ENCODE measurements around the gene GLRX3. TPM values are rescaled to one million over a fixed set of nuclear protein-coding genes. Genes with fewer than 3 reads are reported as not detected.

The GLRX3 gene
- total and polyA plus RNA-seq, 5 donors from 2014 or later, result 41.4 to 123 (median 96.8) TPM

DNA sequence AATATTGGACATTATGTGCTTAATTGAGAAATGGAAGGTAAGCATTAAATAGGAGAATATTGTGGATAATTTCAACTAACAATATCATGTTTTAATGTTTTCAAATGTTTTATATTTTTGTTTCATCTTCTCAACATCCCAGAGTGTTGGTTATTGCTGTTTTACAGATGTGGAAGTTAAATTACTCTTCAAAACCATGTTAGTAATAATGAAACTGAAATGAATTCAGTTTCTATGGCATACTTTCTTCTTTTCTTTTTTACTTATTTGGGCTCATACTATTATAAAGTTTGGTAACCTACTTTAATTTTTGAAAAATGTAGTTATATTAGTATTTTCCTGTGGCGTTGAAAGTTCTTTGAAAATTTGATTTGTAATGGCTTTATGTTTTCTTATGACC lies 4.2 kb downstream of the GLRX3 start:
- ATAC-seq (ENCODE audit: low read depth in 2 of 2) (no peak), DNase-seq (peak in 1 of 3 donors; percentile 33)
- Histone ChIP-seq H3K4me3 (ENCODE audit: low read depth, low read length) (peak overlapping the region; percentile 2), H3K9me3 (ENCODE audit: control insufficient read depth in 2 of 2, low read length in 2 of 2) (no peaks in the 10 kb centered on the region), H3K27ac (ENCODE audit: insufficient read depth, low read length, poor library complexity, severe bottlenecking) (no peak overlapping the region), H3K27me3 (ENCODE audit: control insufficient read depth, insufficient read depth, low read length) (no peaks in the 10 kb centered on the region), H3K4me1 (ENCODE audit: control insufficient read depth, insufficient read depth, low read length, poor library complexity, severe bottlenecking) (peaks cover 62% of the 10 kb centered on the region), H3K36me3 (ENCODE audit: control insufficient read depth, insufficient read depth, low read length) (no peaks in the 10 kb centered on the region)
- peaks cover 29 to 67% (median 50%) of the 10 kb centered on the region in 4 donors for H3K4me1 Mint-ChIP-seq
- peak overlapping the region in 3 of 4 donors; percentile 59 to 78 (median 70) for H3K4me3 Mint-ChIP-seq
- H3K27ac Mint-ChIP-seq, result no peak overlapping the region
- H3K36me3 Mint-ChIP-seq, result peaks cover 9% of the 10 kb centered on the region
- H3K9me3 Mint-ChIP-seq, result no peaks in the 10 kb centered on the region
- no peaks in the 10 kb centered on the region for H3K27me3 Mint-ChIP-seq

DNA sequence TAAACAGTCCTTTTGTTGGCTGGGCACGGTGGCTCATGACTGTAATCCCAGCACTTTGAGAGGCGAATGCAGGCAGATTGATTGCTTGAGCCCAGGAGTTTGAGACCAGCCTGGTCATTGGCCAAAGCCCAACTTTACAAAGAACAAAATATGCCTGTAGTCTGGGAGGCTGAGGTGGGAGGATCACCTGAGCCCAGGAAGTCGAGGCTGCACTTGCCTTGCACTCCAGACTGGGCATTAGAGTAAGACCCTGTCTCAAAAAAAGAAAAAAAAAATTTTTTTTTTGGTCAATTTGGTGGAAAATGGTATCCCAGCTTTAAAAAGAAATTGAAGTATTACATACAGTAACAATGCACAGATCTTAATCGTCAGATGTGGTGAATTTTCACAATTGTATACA lies 4.8 kb downstream of the GLRX3 start:
- peak overlapping the region; percentile 24 to 78 (median 45) for H3K4me3 Mint-ChIP-seq
- ATAC-seq (ENCODE audit: low read depth in 2 of 2) (no peak), DNase-seq (no peak)
- no peak overlapping the region for H3K27ac ChIP-seq (ENCODE audit: insufficient read depth, low read length, poor library complexity, severe bottlenecking)
- peak overlapping the region; percentile 9 to 87 (median 60) for H3K27ac Mint-ChIP-seq
- no peaks in the 10 kb centered on the region for H3K27me3 Mint-ChIP-seq
- H3K4me3 ChIP-seq (ENCODE audit: low read depth, low read length), result peak overlapping the region; percentile 2
- H3K9me3 Mint-ChIP-seq, result no peaks in the 10 kb centered on the region
- peaks cover 31 to 68% (median 52%) of the 10 kb centered on the region in 4 donors for H3K4me1 Mint-ChIP-seq
- no peaks in the 10 kb centered on the region for H3K9me3 ChIP-seq (ENCODE audit: control insufficient read depth in 2 of 2, low read length in 2 of 2)
- peaks cover 56% of the 10 kb centered on the region for H3K4me1 ChIP-seq (ENCODE audit: control insufficient read depth, insufficient read depth, low read length, poor library complexity, severe bottlenecking)
- peaks cover 2% of the 10 kb centered on the region for H3K36me3 ChIP-seq (ENCODE audit: control insufficient read depth, insufficient read depth, low read length)
- peaks cover 12% of the 10 kb centered on the region for H3K36me3 Mint-ChIP-seq
- no peaks in the 10 kb centered on the region for H3K27me3 ChIP-seq (ENCODE audit: control insufficient read depth, insufficient read depth, low read length)

DNA sequence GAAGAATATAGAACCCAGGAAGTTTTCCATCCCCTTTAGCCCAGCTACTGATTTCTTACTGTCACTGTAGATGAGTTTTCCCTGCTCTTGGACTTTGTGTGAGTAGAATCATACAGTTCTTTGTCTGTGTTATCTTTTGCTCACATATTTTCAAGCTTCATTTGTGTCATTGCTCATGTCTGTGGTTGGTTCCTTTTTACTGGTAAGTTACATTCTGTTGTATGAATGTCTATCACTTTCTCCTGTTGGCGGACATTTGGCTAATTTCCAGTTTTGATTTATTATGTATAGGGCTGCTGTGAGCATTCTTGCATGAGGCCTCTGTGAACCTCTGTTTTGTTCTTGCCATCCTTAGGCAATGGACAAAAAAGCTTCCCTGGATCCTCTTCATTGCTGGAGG lies 5.3 kb downstream of the GLRX3 start:
- peak overlapping the region; percentile 2 for H3K4me3 ChIP-seq (ENCODE audit: low read depth, low read length)
- H3K4me1 ChIP-seq (ENCODE audit: control insufficient read depth, insufficient read depth, low read length, poor library complexity, severe bottlenecking), result peaks cover 55% of the 10 kb centered on the region
- peaks cover 16% of the 10 kb centered on the region for H3K36me3 Mint-ChIP-seq
- H3K27ac ChIP-seq (ENCODE audit: insufficient read depth, low read length, poor library complexity, severe bottlenecking), result peak overlapping the region; percentile 25
- H3K4me3 Mint-ChIP-seq, result peak overlapping the region; percentile 15 to 78 (median 44)
- H3K36me3 ChIP-seq (ENCODE audit: control insufficient read depth, insufficient read depth, low read length), result peaks cover 6% of the 10 kb centered on the region
- H3K4me1 Mint-ChIP-seq, result peaks cover 33 to 72% (median 56%) of the 10 kb centered on the region in 4 donors
- H3K27me3 ChIP-seq (ENCODE audit: control insufficient read depth, insufficient read depth, low read length), result no peaks in the 10 kb centered on the region
- H3K9me3 Mint-ChIP-seq, result no peaks in the 10 kb centered on the region
- no peaks in the 10 kb centered on the region for H3K9me3 ChIP-seq (ENCODE audit: control insufficient read depth in 2 of 2, low read length in 2 of 2)
- peak overlapping the region; percentile 28 to 87 (median 60) for H3K27ac Mint-ChIP-seq
- DNase-seq (no peak), ATAC-seq (ENCODE audit: low read depth in 2 of 2) (no peak)
- H3K27me3 Mint-ChIP-seq, result no peaks in the 10 kb centered on the region

DNA sequence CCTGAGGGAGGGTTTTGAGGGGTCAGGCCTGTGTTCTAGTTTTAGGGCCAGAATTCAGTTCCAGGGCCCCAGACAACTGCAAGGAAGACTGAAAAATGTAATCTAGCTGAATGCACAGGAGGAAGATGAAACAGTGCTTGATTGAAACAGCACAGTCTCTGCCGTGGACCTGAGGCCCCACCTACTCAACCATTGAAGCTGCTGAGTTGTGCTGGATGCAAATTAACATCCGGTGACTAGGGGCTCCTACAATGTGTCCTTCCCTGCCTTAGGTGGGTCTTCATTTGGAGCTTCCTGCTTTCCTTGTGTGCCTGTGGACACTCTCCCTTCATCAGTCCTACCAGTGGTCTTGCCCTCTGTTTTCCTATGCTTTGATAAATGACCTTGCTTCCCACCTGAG lies 5.7 kb downstream of the GLRX3 start:
- H3K27me3 ChIP-seq (ENCODE audit: control insufficient read depth, insufficient read depth, low read length), result no peaks in the 10 kb centered on the region
- H3K9me3 ChIP-seq (ENCODE audit: control insufficient read depth in 2 of 2, low read length in 2 of 2), result no peaks in the 10 kb centered on the region
- H3K36me3 ChIP-seq (ENCODE audit: control insufficient read depth, insufficient read depth, low read length), result peaks cover 7% of the 10 kb centered on the region
- no peaks in the 10 kb centered on the region for H3K27me3 Mint-ChIP-seq
- peak overlapping the region in 2 of 3 donors; percentile 60 to 87 for H3K27ac Mint-ChIP-seq
- DNase-seq, result peak in 1 of 3 donors; percentile 66
- H3K4me3 Mint-ChIP-seq, result peak overlapping the region in 3 of 4 donors; percentile 15 to 78 (median 64)
- ATAC-seq (ENCODE audit: low read depth in 2 of 2), result peak; percentile 76 to 78
- H3K4me1 Mint-ChIP-seq, result peaks cover 33 to 77% (median 61%) of the 10 kb centered on the region in 4 donors
- H3K4me3 ChIP-seq (ENCODE audit: low read depth, low read length), result peak overlapping the region; percentile 2
- H3K4me1 ChIP-seq (ENCODE audit: control insufficient read depth, insufficient read depth, low read length, poor library complexity, severe bottlenecking), result peaks cover 54% of the 10 kb centered on the region
- H3K27ac ChIP-seq (ENCODE audit: insufficient read depth, low read length, poor library complexity, severe bottlenecking), result peak overlapping the region; percentile 25
- no peaks in the 10 kb centered on the region for H3K9me3 Mint-ChIP-seq
- H3K36me3 Mint-ChIP-seq, result peaks cover 19% of the 10 kb centered on the region

DNA sequence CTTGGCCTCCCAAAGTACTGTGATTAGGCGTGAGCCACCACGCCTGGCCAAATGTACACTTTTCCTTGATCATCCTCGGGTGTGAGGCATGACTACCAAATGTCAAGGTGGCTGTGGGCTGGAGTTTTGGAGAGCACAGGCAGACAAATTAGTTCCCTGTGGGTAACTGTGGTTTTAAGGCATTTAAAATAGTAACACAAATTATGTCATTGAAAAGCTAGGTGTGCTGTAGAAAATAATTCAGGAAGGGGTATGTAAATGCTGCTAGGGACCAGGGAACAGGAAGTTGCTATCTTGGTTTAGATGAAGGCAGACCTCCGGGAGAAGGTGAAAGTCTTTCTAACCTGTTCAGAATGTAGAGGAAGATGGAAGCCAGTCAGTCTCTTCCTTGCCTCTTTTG lies 9.9 kb downstream of the GLRX3 start:
- Histone ChIP-seq H3K36me3 (ENCODE audit: control insufficient read depth, insufficient read depth, low read length) (peaks cover 19% of the 10 kb centered on the region), H3K27me3 (ENCODE audit: control insufficient read depth, insufficient read depth, low read length) (no peaks in the 10 kb centered on the region), H3K9me3 (ENCODE audit: control insufficient read depth in 2 of 2, low read length in 2 of 2) (no peaks in the 10 kb centered on the region), H3K4me3 (ENCODE audit: low read depth, low read length) (no peak overlapping the region), H3K4me1 (ENCODE audit: control insufficient read depth, insufficient read depth, low read length, poor library complexity, severe bottlenecking) (peaks cover 18% of the 10 kb centered on the region), H3K27ac (ENCODE audit: insufficient read depth, low read length, poor library complexity, severe bottlenecking) (no peak overlapping the region)
- Mint-ChIP-seq H3K36me3 (peaks cover 32% of the 10 kb centered on the region), H3K9me3 (no peaks in the 10 kb centered on the region), H3K27ac (peak overlapping the region in 1 of 3 donors; percentile 20), H3K4me1 (peaks cover 26 to 59% (median 48%) of the 10 kb centered on the region in 4 donors), H3K4me3 (peak overlapping the region in 2 of 4 donors; percentile 10 to 34), H3K27me3 (no peaks in the 10 kb centered on the region)
- no peak for DNase-seq
- ATAC-seq (ENCODE audit: low read depth in 2 of 2), result no peak

DNA sequence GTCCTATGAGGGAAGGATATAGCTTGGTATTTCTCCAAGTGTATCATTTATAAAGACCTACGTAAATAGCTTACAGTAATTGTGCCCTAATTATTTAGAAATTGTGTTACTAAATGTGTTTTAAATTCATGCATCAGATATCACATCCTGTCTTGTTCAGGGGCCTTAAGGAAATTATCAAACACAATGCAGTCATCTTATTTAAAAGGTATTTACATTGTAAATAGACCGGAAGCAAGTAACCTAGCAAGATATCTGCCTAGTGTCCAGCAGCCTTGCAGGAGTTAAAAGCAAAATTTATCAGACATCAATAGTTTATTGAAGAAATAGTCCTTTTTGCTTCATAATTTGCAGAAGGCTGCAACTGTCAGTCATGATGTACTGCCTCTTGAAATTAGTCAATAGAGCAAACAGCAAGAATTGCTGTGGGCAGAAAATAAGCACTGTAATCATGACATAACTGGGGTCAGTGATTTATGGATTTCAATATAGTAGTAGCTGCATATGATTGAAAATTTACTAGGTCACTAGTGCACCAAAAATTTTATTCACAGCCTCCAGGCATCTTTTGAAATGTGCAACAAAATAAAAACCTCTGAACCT lies 23.1 kb downstream of the GLRX3 start:
- Histone ChIP-seq H3K27ac (ENCODE audit: insufficient read depth, low read length, poor library complexity, severe bottlenecking) (no peak overlapping the region), H3K36me3 (ENCODE audit: control insufficient read depth, insufficient read depth, low read length) (peaks cover 41% of the 10 kb centered on the region)
- peaks cover 33% of the 10 kb centered on the region for H3K36me3 Mint-ChIP-seq

GRCh38 chr10:130160775-130161174 lies 24.6 kb downstream of the GLRX3 start:
- no peak overlapping the region for H3K27ac ChIP-seq (ENCODE audit: insufficient read depth, low read length, poor library complexity, severe bottlenecking)
- Mint-ChIP-seq H3K36me3 (peaks cover 41% of the 10 kb centered on the region), H3K27ac (peak overlapping the region in 1 of 3 donors; percentile 85), H3K4me1 (peaks cover 10 to 47% (median 35%) of the 10 kb centered on the region in 4 donors), H3K9me3 (no peaks in the 10 kb centered on the region), H3K4me3 (no peak overlapping the region), H3K27me3 (no peaks in the 10 kb centered on the region)
- H3K9me3 ChIP-seq (ENCODE audit: control insufficient read depth in 2 of 2, low read length in 2 of 2), result no peaks in the 10 kb centered on the region
- peaks cover 5% of the 10 kb centered on the region for H3K4me1 ChIP-seq (ENCODE audit: control insufficient read depth, insufficient read depth, low read length, poor library complexity, severe bottlenecking)
- peaks cover 42% of the 10 kb centered on the region for H3K36me3 ChIP-seq (ENCODE audit: control insufficient read depth, insufficient read depth, low read length)
- no peaks in the 10 kb centered on the region for H3K27me3 ChIP-seq (ENCODE audit: control insufficient read depth, insufficient read depth, low read length)
- ATAC-seq (ENCODE audit: low read depth in 2 of 2) (peak in 1 of 2 donors; percentile 31), DNase-seq (peak in 1 of 3 donors; percentile 46)
- H3K4me3 ChIP-seq (ENCODE audit: low read depth, low read length), result no peak overlapping the region

More for the DNA sequence above, 23.1 kb downstream of the GLRX3 start:
- no peak for ATAC-seq (ENCODE audit: low read depth in 2 of 2)
- Mint-ChIP-seq H3K9me3 (no peaks in the 10 kb centered on the region), H3K4me1 (peaks cover 4 to 56% (median 40%) of the 10 kb centered on the region in 4 donors), H3K27me3 (no peaks in the 10 kb centered on the region), H3K27ac (peak overlapping the region in 1 of 3 donors; percentile 12), H3K4me3 (no peak overlapping the region)
- no peaks in the 10 kb centered on the region for H3K9me3 ChIP-seq (ENCODE audit: control insufficient read depth in 2 of 2, low read length in 2 of 2)
- no peak overlapping the region for H3K4me3 ChIP-seq (ENCODE audit: low read depth, low read length)
- no peaks in the 10 kb centered on the region for H3K27me3 ChIP-seq (ENCODE audit: control insufficient read depth, insufficient read depth, low read length)
- peaks cover 5% of the 10 kb centered on the region for H3K4me1 ChIP-seq (ENCODE audit: control insufficient read depth, insufficient read depth, low read length, poor library complexity, severe bottlenecking)
- DNase-seq, result no peak

- Histone ChIP-seq H3K4me3 (ENCODE audit: low read depth, low read length) (no peak overlapping the region), H3K9me3 (ENCODE audit: control insufficient read depth in 2 of 2, low read length in 2 of 2) (no peaks in the 10 kb centered on the region), H3K27ac (ENCODE audit: insufficient read depth, low read length, poor library complexity, severe bottlenecking) (no peak overlapping the region), H3K27me3 (ENCODE audit: control insufficient read depth, insufficient read depth, low read length) (no peaks in the 10 kb centered on the region), H3K36me3 (ENCODE audit: control insufficient read depth, insufficient read depth, low read length) (peaks cover 46% of the 10 kb centered on the region), H3K4me1 (ENCODE audit: control insufficient read depth, insufficient read depth, low read length, poor library complexity, severe bottlenecking) (peaks cover 5% of the 10 kb centered on the region)
- Mint-ChIP-seq H3K27ac (peak overlapping the region in 2 of 3 donors; percentile 21 to 62), H3K36me3 (peaks cover 44% of the 10 kb centered on the region), H3K27me3 (no peaks in the 10 kb centered on the region), H3K9me3 (no peaks in the 10 kb centered on the region), H3K4me3 (peak overlapping the region in 1 of 4 donors; percentile 59), H3K4me1 (peaks cover 15 to 46% (median 33%) of the 10 kb centered on the region in 4 donors)
- DNase-seq, result no peak
- ATAC-seq (ENCODE audit: low read depth in 2 of 2), result no peak
Measured at GRCh38 chr10:130161331-130161730, 25.1 kb downstream of the GLRX3 start.

All from CD4-positive, CD25-positive, alpha-beta regulatory T cell (primary cell).